Activated CD4-positive, CD25-positive, alpha-beta regulatory T cell treated with anti-CD3 and anti-CD28 coated beads, Interleukin-2, amount 50 U/mL, for 24 hours (primary cell): ENCODE results near the gene JMJD6.

Source experiments
- ATAC-seq, 2 donors: fragments of 150-1000 bp; cut with Tn5 transposase; one replicate each; pipeline ENCODE4 v1.10.0; 2021; ENCODE audit warnings: mild to moderate bottlenecking in 1 of 2, moderate library complexity in 1 of 2

Gene JMJD6

DNA sequence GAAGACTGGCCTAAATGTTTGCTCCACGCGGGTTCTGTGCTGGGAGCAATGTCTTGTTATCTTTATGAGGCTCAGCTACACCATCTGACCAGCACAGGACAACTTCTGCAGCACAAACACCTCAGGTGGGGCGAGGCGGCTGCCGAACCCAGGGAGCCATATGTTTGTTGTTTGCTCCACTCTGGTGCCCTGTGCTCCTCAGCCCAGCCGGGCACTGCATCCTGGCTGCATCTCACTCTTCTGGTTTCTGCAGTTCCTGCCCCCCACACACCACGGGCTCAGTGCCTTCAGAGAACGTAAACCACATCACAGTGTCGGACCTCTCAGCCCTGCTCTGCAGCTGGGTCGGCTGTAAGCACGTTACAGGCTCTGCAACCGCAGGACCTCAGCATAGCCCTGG is 48.1 kb downstream of the JMJD6 start:
- peak; percentile 32 to 74 for ATAC-seq

DNA sequence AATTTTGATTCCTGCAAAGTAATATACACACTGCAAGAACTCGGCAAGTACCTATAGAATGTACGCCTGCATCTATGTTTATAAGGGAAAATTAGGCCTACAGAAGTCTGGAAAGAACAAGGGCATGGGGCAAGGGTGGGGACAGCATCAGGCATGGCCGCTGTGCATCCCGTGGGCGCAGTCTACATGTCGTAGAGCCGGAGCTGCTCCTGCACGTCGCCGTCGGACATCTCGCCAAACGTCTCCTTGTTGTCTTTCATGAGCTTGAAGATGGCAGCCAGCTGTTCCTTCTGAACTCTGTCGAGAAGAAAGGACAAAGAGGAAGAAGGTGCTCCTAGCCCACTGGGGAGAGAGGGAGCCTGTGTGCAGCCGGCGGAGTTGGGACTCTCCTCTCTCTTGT is 49.0 kb downstream of the JMJD6 start:
- no peak for ATAC-seq

DNA sequence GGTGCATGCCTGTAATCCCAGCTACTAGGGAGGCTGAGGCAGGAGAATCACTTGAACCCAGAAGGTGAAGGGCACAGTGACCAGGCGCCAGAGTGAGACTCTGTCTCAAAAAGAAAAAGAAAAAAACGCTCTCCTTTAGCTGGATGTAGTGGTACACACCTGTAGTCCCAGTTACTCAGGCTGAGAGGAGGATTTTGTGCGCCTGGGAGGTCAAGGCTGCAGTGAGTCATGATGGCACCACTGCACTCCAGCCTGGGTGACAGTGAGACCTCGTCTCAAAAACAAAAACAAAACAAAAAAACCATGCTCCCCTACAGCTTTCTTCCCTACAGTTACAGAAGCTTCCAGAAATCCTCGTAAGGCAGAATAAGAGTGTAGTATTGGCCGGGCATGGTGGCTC is 49.8 kb downstream of the JMJD6 start:
- no peak for ATAC-seq

DNA sequence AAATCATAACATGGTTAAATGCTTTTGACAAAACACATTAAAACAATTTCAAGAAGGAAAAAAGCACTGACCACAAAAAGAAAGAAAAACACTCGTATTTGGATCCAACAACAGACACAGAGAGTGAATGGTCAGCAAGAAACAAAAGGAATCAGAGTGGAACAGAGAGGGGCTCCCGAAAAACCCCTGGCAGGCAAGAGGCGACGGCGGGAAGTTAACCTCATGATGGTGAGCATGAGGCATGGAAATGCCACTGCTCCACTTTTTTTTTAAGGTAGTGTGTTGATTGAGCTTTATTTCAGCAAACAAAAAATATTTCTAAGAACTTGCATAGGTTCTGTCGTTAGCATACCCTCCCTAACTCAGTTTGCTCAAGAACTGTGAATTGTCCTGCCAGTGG is 50.8 kb downstream of the JMJD6 start:
- no peak for ATAC-seq

DNA sequence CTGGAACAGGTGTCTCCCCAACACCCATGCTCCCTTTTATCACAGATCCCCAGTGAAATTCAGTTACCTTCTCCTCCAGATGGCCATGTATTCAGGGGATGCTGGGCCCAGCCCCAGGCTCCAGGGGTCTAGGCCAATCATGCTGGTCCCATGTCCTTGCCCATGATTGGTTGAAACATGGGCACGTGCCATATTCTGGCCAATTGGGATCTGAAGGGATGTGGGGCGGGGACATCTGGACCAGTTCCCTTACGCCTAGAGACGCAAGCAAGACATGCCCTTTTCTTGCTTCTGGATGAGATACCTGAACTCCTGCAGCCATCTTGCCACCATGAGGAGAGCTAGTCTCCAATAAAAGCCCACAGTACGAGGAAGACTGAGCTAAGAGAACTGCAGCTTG is 51.8 kb downstream of the JMJD6 start:
- no peak for ATAC-seq

DNA sequence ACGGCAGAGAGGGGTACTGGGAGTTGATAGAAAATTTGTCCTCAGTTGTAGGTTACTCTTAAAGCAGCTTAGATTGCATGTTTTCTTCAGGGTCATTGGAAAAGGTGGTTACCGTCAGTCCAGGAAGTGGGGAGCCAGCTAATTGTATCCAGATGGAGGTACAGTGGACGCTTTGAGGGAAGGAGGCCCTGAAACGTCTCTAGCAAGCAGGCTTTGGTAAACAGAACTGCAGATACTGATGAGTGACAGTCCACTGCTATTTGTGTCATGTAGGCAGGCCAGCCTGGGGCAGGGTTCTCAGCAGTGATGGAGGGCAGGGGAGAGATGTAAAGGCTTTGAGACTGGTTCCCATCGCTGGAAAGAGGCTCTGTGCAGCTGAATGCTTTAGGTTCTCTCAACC is 52.7 kb downstream of the JMJD6 start:
- no peak for ATAC-seq

DNA sequence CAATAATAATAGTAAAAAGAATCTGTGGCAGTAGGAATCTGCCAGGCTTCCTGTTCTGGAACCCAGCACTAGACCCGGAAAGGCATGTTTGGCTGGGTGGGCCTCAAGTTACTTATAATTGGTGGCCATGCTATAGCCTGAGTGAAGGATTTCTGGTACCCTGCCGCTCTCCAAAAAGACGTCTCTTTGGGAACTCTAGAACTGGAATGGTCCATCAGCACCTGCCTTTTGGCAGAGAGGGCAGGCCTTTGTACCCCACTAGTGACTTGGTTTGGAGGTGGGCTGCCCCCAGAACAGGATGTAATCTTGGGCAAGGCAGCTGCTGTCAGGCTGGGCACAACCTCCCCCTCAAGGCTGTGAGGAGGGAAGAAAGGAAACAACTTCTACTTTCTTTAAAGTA is 53.5 kb downstream of the JMJD6 start:
- ATAC-seq, result no peak

DNA sequence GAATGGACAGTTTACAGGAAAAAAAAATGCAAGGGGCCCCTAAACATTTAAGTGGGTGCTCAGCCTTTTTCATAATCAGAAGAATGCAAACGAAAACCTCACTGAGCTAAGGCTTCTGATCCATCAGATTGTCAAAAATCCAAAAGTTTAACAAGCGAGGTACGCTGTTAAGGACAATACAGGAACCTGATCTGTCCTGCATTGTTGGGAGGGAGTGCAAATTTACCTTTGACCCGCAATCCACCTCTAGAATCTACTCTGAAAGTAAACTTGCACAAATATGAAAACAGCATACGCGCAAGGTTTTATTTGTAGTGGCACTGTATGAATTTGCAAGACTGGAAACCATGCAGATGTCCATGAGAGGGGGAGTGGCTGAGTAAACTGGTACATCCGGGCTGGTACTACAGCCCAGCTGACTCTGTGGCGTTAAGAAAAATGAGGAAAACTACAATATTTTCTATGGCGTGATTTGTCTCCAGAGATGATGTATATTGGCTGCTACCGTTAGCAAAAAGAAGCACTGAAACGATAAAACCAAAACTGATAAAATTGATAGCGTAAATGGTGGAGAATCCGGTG is 54.0 kb downstream of the JMJD6 start:
- no peak for ATAC-seq

DNA sequence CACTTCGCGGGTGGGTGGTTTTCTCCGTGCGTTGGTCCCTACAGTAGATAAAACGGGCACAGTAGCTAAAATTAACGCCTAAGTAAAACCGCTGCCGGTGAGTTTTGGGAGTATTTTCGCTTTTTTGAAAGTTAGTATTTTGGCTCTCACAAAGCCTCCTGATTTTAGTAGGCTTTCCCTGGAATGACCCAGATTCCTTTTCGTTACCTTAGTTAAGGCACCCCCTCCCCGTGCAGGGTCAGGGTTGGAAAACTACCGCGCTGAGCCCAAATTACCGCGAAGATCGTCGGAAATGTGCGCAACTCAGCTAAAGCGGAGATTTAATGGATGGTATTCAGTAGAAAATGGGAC is 54.5 kb downstream of the JMJD6 start:
- no peak for ATAC-seq

DNA sequence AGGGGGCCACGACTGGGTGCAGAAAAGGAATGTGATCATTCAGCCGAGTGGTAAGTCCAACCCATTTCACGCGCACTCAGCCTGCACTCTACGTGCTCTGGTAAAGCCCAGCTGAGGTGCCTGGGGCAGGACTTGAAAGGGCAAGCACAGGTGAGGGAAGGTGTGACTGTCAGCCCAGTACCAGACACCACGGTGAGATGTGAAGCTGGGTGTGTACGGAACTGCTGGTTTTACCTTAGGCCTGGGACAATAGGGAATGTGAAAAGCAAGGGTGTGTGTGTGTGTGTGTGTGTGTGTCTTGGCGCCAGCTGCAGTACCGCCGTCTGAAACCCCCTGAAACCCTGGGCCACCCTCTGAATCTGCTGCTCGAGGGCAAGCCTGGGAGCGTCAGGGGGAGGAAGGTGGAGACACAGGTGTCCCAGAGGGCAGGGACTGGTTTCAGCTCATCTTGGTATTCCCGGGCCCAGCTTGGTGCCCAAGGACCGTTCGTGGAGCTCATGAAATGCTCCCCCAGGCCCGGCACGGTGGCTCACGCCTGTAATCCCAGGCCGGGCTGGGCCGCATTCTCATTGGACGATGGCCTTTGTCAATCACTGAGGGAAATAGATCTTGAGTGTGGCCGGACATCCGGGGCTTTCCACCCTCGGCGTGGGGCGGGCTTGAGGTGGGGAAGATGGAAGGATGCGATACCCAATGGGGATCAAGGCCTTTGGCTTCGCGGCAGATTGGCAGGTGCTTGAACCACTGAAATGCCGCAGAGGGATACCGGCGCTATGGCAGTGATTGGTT is 55.1 kb downstream of the JMJD6 start:
- peak; percentile 99 for ATAC-seq

DNA sequence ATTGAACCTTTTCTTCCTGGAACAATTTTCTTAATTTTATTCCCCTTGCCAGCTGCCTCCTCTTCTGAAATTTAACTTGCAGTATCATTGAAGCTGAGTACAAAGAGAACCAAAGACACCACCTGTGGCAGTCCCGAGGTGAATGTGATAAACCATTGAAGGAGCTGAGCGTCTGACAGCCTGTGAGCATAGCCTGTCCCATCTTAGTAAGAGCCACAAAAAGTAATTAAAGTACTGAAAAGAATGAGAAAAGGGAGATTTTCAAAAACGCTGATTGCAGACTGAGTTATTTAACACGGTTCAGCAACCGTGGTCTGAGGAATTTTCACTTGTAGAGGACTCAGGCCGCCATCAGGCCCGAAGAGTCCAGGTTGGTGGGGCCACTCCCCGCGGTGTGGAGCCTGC is 55.7 kb downstream of the JMJD6 start:
- no peak for ATAC-seq

DNA sequence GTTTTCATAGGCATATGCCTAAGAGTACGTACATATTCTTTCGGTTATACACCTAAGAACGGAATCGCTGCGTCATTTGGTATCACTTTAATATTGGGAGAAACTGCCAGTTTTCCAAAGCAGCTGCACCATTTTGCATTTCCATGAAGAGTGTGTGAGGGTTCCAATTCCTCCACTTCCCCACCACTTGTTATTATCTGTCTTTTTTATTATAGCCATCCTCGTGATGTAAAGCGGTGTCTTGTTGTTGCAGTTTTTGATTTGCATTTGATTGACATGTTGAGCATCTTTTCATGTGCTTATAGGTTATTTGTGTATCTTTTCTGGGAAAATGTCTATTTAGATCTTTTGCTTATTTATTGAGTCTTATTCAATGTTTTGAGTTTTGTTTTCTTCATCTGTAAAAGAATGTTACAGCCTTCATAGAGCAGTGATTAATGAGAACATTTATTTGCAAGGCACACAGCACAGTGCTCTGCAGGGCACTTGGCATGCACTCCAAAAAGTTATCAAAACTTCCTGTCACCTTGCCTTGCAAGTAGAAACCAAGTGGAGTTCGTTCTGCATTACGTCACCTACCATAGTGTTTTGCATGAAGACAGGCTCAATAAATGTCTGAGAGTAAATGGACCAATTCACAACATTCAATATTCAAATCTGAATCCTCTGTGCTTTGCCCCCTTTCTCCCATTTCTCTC is 56.2 kb downstream of the JMJD6 start:
- no peak for ATAC-seq
